ENCODE measurements around the gene UBXN6.

UBXN6 gene

GRCh38 chr19:4409123-4409933 lies 48.3 kb downstream of the UBXN6 start:
- no peak for DNase-seq (ENCODE audit: low read depth in 2 of 2)

DNA sequence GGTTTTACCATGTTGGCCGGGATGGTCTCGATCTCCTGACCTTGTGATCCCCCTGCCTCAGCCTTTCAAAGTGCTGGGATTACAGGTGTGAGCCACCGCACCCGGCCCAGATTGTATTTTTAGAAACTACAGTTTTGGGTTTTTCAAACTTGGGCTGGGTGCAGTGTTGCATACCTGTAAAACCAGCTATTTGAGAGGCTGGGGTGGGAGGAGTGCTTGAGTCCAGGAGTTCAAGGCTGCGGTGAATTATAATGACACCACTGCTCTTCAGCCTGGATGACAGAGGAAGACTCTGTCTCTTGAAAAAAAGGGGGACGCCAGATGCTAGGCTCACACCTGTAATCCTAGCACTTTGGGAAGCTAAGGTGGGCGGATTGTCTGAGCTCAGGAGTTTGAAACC lies 51.0 kb downstream of the UBXN6 start:
- DNase-seq (ENCODE audit: low read depth in 2 of 2): no peak

GRCh38 chr19:4405977-4406376 lies 51.6 kb downstream of the UBXN6 start:
- DNase-seq (ENCODE audit: low read depth in 2 of 2): no peak

DNA sequence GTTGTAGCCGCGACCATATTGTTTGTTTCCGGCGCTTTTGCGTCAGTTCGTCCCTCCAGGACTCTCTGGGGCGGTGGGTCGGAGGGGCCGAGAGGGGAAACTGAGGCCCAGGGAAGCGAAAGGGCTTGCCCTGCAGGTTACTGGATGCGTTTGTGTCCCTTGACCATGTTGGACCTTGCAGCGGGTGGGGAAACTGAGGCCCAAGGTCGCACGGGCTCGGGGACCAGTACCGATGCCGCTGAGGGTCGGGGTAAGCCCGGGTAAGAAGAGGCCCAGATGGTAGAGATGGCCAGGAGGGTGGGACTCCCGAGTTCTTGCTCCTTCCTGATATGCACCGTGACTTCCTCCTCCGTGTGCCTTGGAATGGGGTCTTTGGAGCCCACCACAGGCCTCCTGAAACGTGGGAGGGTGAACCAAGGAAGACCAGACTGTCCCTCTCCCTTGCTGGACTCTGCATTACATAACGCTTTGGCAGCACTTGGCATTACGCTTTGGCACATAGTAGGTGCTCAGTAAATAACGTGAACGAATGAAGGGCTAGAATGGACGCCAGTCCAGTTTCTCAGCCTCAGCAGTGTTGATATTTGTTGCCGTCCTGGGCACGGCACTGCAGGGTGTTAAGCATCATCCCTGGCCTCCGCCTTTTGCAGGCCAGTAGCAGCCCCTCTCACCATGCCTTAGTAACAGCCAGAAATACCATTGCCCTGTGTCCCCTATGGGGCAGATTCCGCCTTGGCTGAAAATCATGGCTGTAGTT lies 54.4 kb downstream of the UBXN6 start:
- no peak for DNase-seq (ENCODE audit: low read depth in 2 of 2)

- DNase-seq (ENCODE audit: low read depth in 2 of 2): peak; percentile 96 to 99
These were observed 55.2 kb downstream of the UBXN6 start, which contains the start of gene CHAF1A for GRCh38 chr19:4402171-4403004. Gene CHAF1A, plus strand, starts transcription at chr19:4402640. Its CDS starts 123 bp downstream, at chr19:4402763.

DNA sequence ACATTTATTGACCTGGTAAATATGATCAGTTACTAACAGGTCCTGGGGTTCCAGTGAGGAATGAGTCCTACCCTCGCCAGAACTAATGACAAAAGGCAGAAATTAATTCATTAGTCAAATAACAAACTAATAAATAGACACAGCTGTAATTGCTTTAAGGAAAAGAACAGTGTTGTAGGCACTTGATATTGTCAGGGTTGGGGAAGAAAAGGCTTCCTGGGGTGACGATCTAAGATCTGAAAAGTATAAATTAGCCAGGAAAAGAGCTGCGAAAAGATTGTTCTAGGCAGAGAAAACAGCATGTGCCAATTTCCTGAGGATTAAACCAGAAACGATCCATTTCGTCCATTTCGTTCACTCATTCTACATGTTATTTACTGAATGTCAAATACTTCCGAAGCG lies 55.8 kb downstream of the UBXN6 start:
- no peak for DNase-seq (ENCODE audit: low read depth in 2 of 2)

GRCh38 chr19:4400135-4400936 lies 57.3 kb downstream of the UBXN6 start, which contains the start of gene SH3GL1:
Gene SH3GL1, minus strand, starts transcription at chr19:4400547. Its CDS starts 179 bp downstream, at chr19:4400368.
- peak; percentile 87 to 91 for DNase-seq (ENCODE audit: low read depth in 2 of 2)

DNA sequence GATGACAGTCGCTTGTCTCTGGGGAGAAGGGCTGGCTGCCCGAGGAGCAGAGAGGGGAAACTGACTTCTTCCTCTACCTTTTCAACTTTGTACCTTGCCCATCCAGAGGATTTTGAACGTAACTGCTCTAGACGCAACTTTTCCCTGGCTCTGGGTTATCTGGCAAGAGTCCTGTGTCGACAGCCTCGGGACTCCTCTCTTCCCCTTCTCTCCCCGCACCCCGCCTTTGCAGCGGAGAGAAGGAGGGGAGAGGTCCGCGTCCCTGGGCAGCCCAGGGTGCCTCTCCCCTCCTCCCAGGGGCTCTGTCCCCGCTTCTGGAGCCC lies 57.8 kb downstream of the UBXN6 start:
- no peak for DNase-seq (ENCODE audit: low read depth in 2 of 2)

- DNase-seq (ENCODE audit: low read depth in 2 of 2): no peak
These were observed 60.4 kb downstream of the UBXN6 start for GRCh38 chr19:4396949-4397783.
